ENCODE data around the gene NOC2L.

DNA sequence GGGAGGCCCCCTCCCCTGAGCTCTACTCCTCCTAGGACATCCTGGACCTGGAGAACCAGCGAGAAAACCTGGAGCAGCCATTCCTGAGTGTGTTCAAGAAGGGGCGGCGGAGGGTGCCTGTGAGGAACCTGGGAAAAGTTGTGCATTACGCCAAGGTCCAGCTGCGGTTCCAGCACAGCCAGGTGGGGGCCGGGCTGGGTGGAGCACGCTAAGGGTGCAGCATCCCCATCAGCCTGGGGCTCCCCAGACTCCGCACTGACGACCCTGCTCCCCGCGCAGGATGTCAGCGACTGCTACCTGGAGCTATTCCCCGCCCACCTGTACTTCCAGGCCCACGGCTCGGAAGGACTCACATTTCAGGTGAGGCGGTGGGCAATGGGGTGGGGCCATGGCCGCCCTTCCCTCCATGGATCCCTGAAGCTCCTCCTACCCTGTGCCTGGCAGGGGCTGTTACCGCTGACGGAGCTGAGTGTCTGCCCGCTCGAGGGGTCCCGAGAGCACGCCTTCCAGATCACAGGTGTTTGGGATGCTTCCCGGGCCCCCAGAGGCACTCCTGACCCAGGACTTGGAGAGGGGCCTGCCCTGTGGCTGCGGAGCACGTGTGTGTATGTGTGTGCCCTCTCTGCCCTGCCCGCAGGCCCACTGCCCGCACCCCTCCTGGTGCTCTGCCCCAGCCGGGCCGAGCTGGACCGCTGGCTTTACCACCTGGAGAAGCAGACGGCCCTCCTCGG, 11.4 kb upstream of the NOC2L start:
- no peak for TF ChIP-seq NR3C1 (IDR thresholded peaks at IDR 0.05)
- TF ChIP-seq ESRRA (IDR thresholded peaks at IDR 0.05; ENCODE audit: borderline replicate concordance, low read length), result no peak
- TF ChIP-seq PHF8 (IDR thresholded peaks at IDR 0.05; ENCODE audit: borderline replicate concordance, low read depth), result no peak
- TF ChIP-seq, protein P1, sequence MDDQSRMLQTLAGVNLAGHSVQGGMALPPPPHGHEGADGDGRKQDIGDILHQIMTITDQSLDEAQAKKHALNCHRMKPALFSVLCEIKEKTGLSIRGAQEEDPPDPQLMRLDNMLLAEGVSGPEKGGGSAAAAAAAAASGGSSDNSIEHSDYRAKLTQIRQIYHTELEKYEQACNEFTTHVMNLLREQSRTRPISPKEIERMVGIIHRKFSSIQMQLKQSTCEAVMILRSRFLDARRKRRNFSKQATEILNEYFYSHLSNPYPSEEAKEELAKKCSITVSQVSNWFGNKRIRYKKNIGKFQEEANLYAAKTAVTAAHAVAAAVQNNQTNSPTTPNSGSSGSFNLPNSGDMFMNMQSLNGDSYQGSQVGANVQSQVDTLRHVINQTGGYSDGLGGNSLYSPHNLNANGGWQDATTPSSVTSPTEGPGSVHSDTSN (IDR thresholded peaks at IDR 0.05), result no peak
- TF ChIP-seq, protein P2, sequence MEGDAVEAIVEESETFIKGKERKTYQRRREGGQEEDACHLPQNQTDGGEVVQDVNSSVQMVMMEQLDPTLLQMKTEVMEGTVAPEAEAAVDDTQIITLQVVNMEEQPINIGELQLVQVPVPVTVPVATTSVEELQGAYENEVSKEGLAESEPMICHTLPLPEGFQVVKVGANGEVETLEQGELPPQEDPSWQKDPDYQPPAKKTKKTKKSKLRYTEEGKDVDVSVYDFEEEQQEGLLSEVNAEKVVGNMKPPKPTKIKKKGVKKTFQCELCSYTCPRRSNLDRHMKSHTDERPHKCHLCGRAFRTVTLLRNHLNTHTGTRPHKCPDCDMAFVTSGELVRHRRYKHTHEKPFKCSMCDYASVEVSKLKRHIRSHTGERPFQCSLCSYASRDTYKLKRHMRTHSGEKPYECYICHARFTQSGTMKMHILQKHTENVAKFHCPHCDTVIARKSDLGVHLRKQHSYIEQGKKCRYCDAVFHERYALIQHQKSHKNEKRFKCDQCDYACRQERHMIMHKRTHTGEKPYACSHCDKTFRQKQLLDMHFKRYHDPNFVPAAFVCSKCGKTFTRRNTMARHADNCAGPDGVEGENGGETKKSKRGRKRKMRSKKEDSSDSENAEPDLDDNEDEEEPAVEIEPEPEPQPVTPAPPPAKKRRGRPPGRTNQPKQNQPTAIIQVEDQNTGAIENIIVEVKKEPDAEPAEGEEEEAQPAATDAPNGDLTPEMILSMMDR (IDR thresholded peaks at IDR 0.05), result no peak
- no peak for TF ChIP-seq SMC3 (IDR thresholded peaks at IDR 0.05)
- TF ChIP-seq RFX5 (IDR thresholded peaks at IDR 0.05), result no peak

All from A549 (cell line).